GM19328 (cell line): ENCODE data around the gene NXNL1.
"Not testable (repeated sequence)": the region's sequence is repeated elsewhere in the genome, so short reads cannot be mapped to it uniquely, and the experiment has no call there.

ENCODE experiments used
- ATAC-seq: cut with Tn5 transposase; IDR thresholded peaks from one replicate; pipeline ENCODE4 v1.9.1; 2021; ENCODE audit warnings: mild to moderate bottlenecking, moderate library complexity; ENCODE audit not compliant: unreplicated experiment

NXNL1 gene

GRCh38 chr19:17460372-17461230 is at the start of gene NXNL1:
NXNL1 (minus strand) TSS chr19:17460926; CDS start chr19:17460869, 57 bp downstream.
- ATAC-seq = no peak

GRCh38 chr19:17508558-17508933 is 47.8 kb upstream of the NXNL1 start:
- ATAC-seq = not testable (repeated sequence)

GRCh38 chr19:17506745-17507144 is 46.0 kb upstream of the NXNL1 start:
- no peak for ATAC-seq

GRCh38 chr19:17505223-17505622 is 44.5 kb upstream of the NXNL1 start:
- no peak for ATAC-seq

- ATAC-seq = no peak
Observed at GRCh38 chr19:17504456-17504855, 43.7 kb upstream of the NXNL1 start.

GRCh38 chr19:17504030-17504429 is 43.3 kb upstream of the NXNL1 start:
- no peak for ATAC-seq

- no peak for ATAC-seq
Observed at GRCh38 chr19:17503240-17503639, 42.5 kb upstream of the NXNL1 start.

- no peak for ATAC-seq
Observed at GRCh38 chr19:17500447-17501198, 39.9 kb upstream of the NXNL1 start.

GRCh38 chr19:17499648-17500446 is 39.1 kb upstream of the NXNL1 start:
- no peak for ATAC-seq

- ATAC-seq = not testable (repeated sequence)
Observed at GRCh38 chr19:17499025-17499424, 38.3 kb upstream of the NXNL1 start.

- ATAC-seq = no peak
Observed at GRCh38 chr19:17497149-17497798, 36.5 kb upstream of the NXNL1 start.

GRCh38 chr19:17496337-17496997 is 35.7 kb upstream of the NXNL1 start:
- no peak for ATAC-seq

- no peak for ATAC-seq
Observed at GRCh38 chr19:17495639-17496296, 35.0 kb upstream of the NXNL1 start.

GRCh38 chr19:17491287-17491686 is 30.6 kb upstream of the NXNL1 start:
- no peak for ATAC-seq

GRCh38 chr19:17490411-17490810 is 29.7 kb upstream of the NXNL1 start:
- ATAC-seq = no peak

GRCh38 chr19:17489392-17490030 is 28.8 kb upstream of the NXNL1 start:
- no peak for ATAC-seq

- no peak for ATAC-seq
Observed at GRCh38 chr19:17488593-17489391, 28.1 kb upstream of the NXNL1 start.
